Urothelium cell line (cell line): ENCODE measurements around the gene TIMM17A.

Source experiments
- DNase-seq: peaks from one replicate; pipeline ENCODE4 v3.0.0; 2011; ENCODE audit warnings: low spot score, mixed read lengths
- FAIRE-seq: peaks from 2 replicates; lab custom pipeline; 2011; peaks lifted over from hg19 to GRCh38; lab: Jason Lieb, UNC

Gene TIMM17A

GRCh38 chr1:201982623-201983379 is 27.5 kb downstream of the TIMM17A start, which contains the start of gene RNPEP:
TSS of gene RNPEP (plus strand) at chr1:201982648. CDS start at chr1:201982667, 19 bp downstream.
- no peak for FAIRE-seq
- peak; percentile 73 for DNase-seq

- DNase-seq (no peak), FAIRE-seq (no peak)
Measured at GRCh38 chr1:201983380-201983805, 28.1 kb downstream of the TIMM17A start.

GRCh38 chr1:201984446-201984845 is 29.1 kb downstream of the TIMM17A start:
- no peak for FAIRE-seq
- no peak for DNase-seq

GRCh38 chr1:201985355-201985754 is 30.1 kb downstream of the TIMM17A start:
- FAIRE-seq (no peak), DNase-seq (no peak)

GRCh38 chr1:201988601-201989000 is 33.3 kb downstream of the TIMM17A start:
- DNase-seq: no peak
- no peak for FAIRE-seq

GRCh38 chr1:201989354-201990128 is 34.2 kb downstream of the TIMM17A start:
- no peak for FAIRE-seq
- no peak for DNase-seq

- no peak for FAIRE-seq
- no peak for DNase-seq
Measured at GRCh38 chr1:201990427-201990826, 35.1 kb downstream of the TIMM17A start.

- peak; percentile 64 for DNase-seq
- FAIRE-seq: peak; percentile 63
Measured at GRCh38 chr1:201999625-202000238, 44.4 kb downstream of the TIMM17A start.

GRCh38 chr1:202002507-202002906 is 47.2 kb downstream of the TIMM17A start:
- FAIRE-seq (no peak), DNase-seq (no peak)

GRCh38 chr1:202004711-202005110 is 49.4 kb downstream of the TIMM17A start:
- FAIRE-seq (no peak), DNase-seq (no peak)

GRCh38 chr1:202005958-202006357 is 50.7 kb downstream of the TIMM17A start:
- no peak for DNase-seq

GRCh38 chr1:202007304-202007703 is 52.0 kb downstream of the TIMM17A start:
- DNase-seq: no peak
- FAIRE-seq: no peak

More at GRCh38 chr1:202005958-202006357, 50.7 kb downstream of the TIMM17A start:
- no peak for FAIRE-seq

GRCh38 chr1:202007805-202008489 is 52.6 kb downstream of the TIMM17A start:
- DNase-seq (no peak), FAIRE-seq (no peak)

- no peak for FAIRE-seq
- DNase-seq: peak; percentile 71
Measured at GRCh38 chr1:202009326-202010179, 54.2 kb downstream of the TIMM17A start.

- no peak for DNase-seq
- no peak for FAIRE-seq
Measured at GRCh38 chr1:202010180-202011015, 55.1 kb downstream of the TIMM17A start, which contains the start of gene ELF3. TSS of gene ELF3 (plus strand) at chr1:202010587. CDS start at chr1:202011137, 550 bp downstream.

GRCh38 chr1:202011994-202012393 is 56.7 kb downstream of the TIMM17A start:
- FAIRE-seq: no peak
- no peak for DNase-seq

GRCh38 chr1:202012544-202013478 is 57.5 kb downstream of the TIMM17A start:
- no peak for FAIRE-seq
- DNase-seq: no peak

- DNase-seq (no peak), FAIRE-seq (no peak)
Measured at GRCh38 chr1:202013603-202014002, 58.3 kb downstream of the TIMM17A start.
